Measurements from ENCODE around the gene MAMDC4. TPM values are rescaled to one million over a fixed set of nuclear protein-coding genes. Genes with fewer than 3 reads are reported as not detected.

Gene MAMDC4
- total RNA-seq, 8 experiments from 2014 or later: 1.5 to 10.3 (median 4.7) TPM

- no peak for ATAC-seq (replicated peaks in 6 of 8)
- in situ Hi-C loops (cut with MboI; ENCODE audit: low pct_unique_long_range_greater_than_20kb in 2 of 9, low sequenced_read_pairs in 9 of 9, unreplicated experiment in 9 of 9): no loop called here
- Histone ChIP-seq H3K27ac (no peak overlapping the region), H3K4me3 (no peak overlapping the region), H3K4me1 (replicated peaks in 1 of 2) (peaks cover 4 to 6% of the 10 kb centered on the region in 2 donors)
- WGBS, 10 experiments: 94 to 100% (median 97%) methylated on average over 4 to 13 of the region's 13 CpGs; no CpG with 5 or more reads in 2 of the 10 experiments
Measured at GRCh38 chr9:136814725-136815421, 37.3 kb upstream of the MAMDC4 start.

- ATAC-seq (replicated peaks in 6 of 8): no peak
Measured at GRCh38 chr9:136815422-136815782, 36.7 kb upstream of the MAMDC4 start.

GRCh38 chr9:136820971-136821825 lies 30.9 kb upstream of the MAMDC4 start:
- WGBS, 10 experiments: 44 to 100% (median 64%) methylated on average over 2 to 30 of the region's 83 CpGs; no CpG with 5 or more reads in 2 of the 10 experiments
- Histone ChIP-seq H3K4me3 (no peak overlapping the region), H3K4me1 (replicated peaks in 1 of 2) (peaks cover 4 to 5% of the 10 kb centered on the region in 2 donors), H3K27ac (no peak overlapping the region)
- in situ Hi-C loops (cut with MboI; ENCODE audit: low pct_unique_long_range_greater_than_20kb in 2 of 9, low sequenced_read_pairs in 9 of 9, unreplicated experiment in 9 of 9): no loop called here
- peak in 6 of 8 experiments; percentile 60 to 85 (median 62) for ATAC-seq (replicated peaks in 6 of 8)

More at GRCh38 chr9:136815422-136815782, 36.7 kb upstream of the MAMDC4 start:
- H3K4me1 ChIP-seq (replicated peaks in 1 of 2): peaks cover 0 to 2% of the 10 kb centered on the region in 2 donors
- WGBS, 10 experiments: 0% methylated on average over 1 of the region's 1 CpG; no CpG with 5 or more reads in 9 of the 10 experiments
- no peak overlapping the region for H3K4me3 ChIP-seq
- in situ Hi-C loops (cut with MboI; ENCODE audit: low pct_unique_long_range_greater_than_20kb in 2 of 9, low sequenced_read_pairs in 9 of 9, unreplicated experiment in 9 of 9): no loop called here
- H3K27ac ChIP-seq: no peak overlapping the region

- ATAC-seq (replicated peaks in 6 of 8): peak in 4 of 8 experiments; percentile 10 to 13 (median 12)
- no peak overlapping the region for H3K27ac ChIP-seq
Measured at GRCh38 chr9:136821826-136822544, 30.2 kb upstream of the MAMDC4 start.

GRCh38 chr9:136823136-136824046 lies 28.8 kb upstream of the MAMDC4 start:
- no peak for ATAC-seq (replicated peaks in 6 of 8)
- WGBS, 10 experiments: 80 to 94% (median 91%) methylated on average over 2 to 11 of the region's 30 CpGs; no CpG with 5 or more reads in 6 of the 10 experiments
- in situ Hi-C loops (cut with MboI; ENCODE audit: low pct_unique_long_range_greater_than_20kb in 2 of 9, low sequenced_read_pairs in 9 of 9, unreplicated experiment in 9 of 9): no loop called here
- no peak overlapping the region for H3K4me3 ChIP-seq
- H3K27ac ChIP-seq: no peak overlapping the region
- peaks cover 4 to 5% of the 10 kb centered on the region in 2 donors for H3K4me1 ChIP-seq (replicated peaks in 1 of 2)

More at GRCh38 chr9:136821826-136822544, 30.2 kb upstream of the MAMDC4 start:
- no peak overlapping the region for H3K4me3 ChIP-seq
- H3K4me1 ChIP-seq (replicated peaks in 1 of 2): peaks cover 4 to 5% of the 10 kb centered on the region in 2 donors
- 68% methylated on average over 4 of the region's 42 CpGs; no CpG with 5 or more reads in 9 of the 10 experiments for WGBS, 10 experiments
- in situ Hi-C loops (cut with MboI; ENCODE audit: low pct_unique_long_range_greater_than_20kb in 2 of 9, low sequenced_read_pairs in 9 of 9, unreplicated experiment in 9 of 9): no loop called here

GRCh38 chr9:136824496-136825225 lies 27.5 kb upstream of the MAMDC4 start:
- 67 to 100% (median 100%) methylated on average over 1 to 3 of the region's 21 CpGs; no CpG with 5 or more reads in 3 of the 10 experiments for WGBS, 10 experiments
- peaks cover 4 to 5% of the 10 kb centered on the region in 2 donors for H3K4me1 ChIP-seq (replicated peaks in 1 of 2)
- ATAC-seq (replicated peaks in 6 of 8): no peak
- H3K4me3 ChIP-seq: no peak overlapping the region
- in situ Hi-C loops (cut with MboI; ENCODE audit: low pct_unique_long_range_greater_than_20kb in 2 of 9, low sequenced_read_pairs in 9 of 9, unreplicated experiment in 9 of 9): no loop called here
- no peak overlapping the region for H3K27ac ChIP-seq

GRCh38 chr9:136825295-136826187 lies 26.6 kb upstream of the MAMDC4 start:
- ATAC-seq (replicated peaks in 6 of 8): no peak
- Histone ChIP-seq H3K4me1 (replicated peaks in 1 of 2) (peaks cover 4 to 5% of the 10 kb centered on the region in 2 donors), H3K27ac (no peak overlapping the region), H3K4me3 (no peak overlapping the region)
- in situ Hi-C loops (cut with MboI; ENCODE audit: low pct_unique_long_range_greater_than_20kb in 2 of 9, low sequenced_read_pairs in 9 of 9, unreplicated experiment in 9 of 9): no loop called here
- WGBS, 10 experiments: 85 to 100% (median 93%) methylated on average over 1 to 4 of the region's 44 CpGs; no CpG with 5 or more reads in 7 of the 10 experiments

GRCh38 chr9:136826188-136826541 lies 26.0 kb upstream of the MAMDC4 start:
- no peak overlapping the region for H3K4me3 ChIP-seq
- in situ Hi-C loops (cut with MboI; ENCODE audit: low pct_unique_long_range_greater_than_20kb in 2 of 9, low sequenced_read_pairs in 9 of 9, unreplicated experiment in 9 of 9): no loop called here
- WGBS, 10 experiments: 100% methylated on average over 2 of the region's 17 CpGs; no CpG with 5 or more reads in 9 of the 10 experiments
- no peak overlapping the region for H3K27ac ChIP-seq
- no peak for ATAC-seq (replicated peaks in 6 of 8)
- peaks cover under 1 to 1% of the 10 kb centered on the region in 2 donors for H3K4me1 ChIP-seq (replicated peaks in 1 of 2)

- 67 to 100% (median 91%) methylated on average over 1 to 7 of the region's 24 CpGs; no CpG with 5 or more reads in 4 of the 10 experiments for WGBS, 10 experiments
- in situ Hi-C loops (cut with MboI; ENCODE audit: low pct_unique_long_range_greater_than_20kb in 2 of 9, low sequenced_read_pairs in 9 of 9, unreplicated experiment in 9 of 9): no loop called here
Measured at GRCh38 chr9:136826703-136827582, 25.2 kb upstream of the MAMDC4 start.

GRCh38 chr9:136827794-136828473 lies 24.2 kb upstream of the MAMDC4 start:
- Histone ChIP-seq H3K27ac (no peak overlapping the region), H3K4me1 (replicated peaks in 1 of 2) (no peaks in the 10 kb centered on the region), H3K4me3 (no peak overlapping the region)
- no peak for ATAC-seq (replicated peaks in 6 of 8)
- in situ Hi-C loops (cut with MboI; ENCODE audit: low pct_unique_long_range_greater_than_20kb in 2 of 9, low sequenced_read_pairs in 9 of 9, unreplicated experiment in 9 of 9): no loop called here
- WGBS, 10 experiments: 60 to 100% (median 85%) methylated on average over 1 to 2 of the region's 14 CpGs; no CpG with 5 or more reads in 5 of the 10 experiments

More at GRCh38 chr9:136826703-136827582, 25.2 kb upstream of the MAMDC4 start:
- Histone ChIP-seq H3K27ac (no peak overlapping the region), H3K4me1 (replicated peaks in 1 of 2) (no peaks in the 10 kb centered on the region), H3K4me3 (no peak overlapping the region)
- no peak for ATAC-seq (replicated peaks in 6 of 8)
